Loucy (cell line): ENCODE data around the gene ANKRD1.

Experiments
- H2AFZ ChIP-seq: fragments of 200-600 bp; sonication (generic); 2 replicates; pipeline ENCODE4 v1.6.0; 2016; ENCODE audit warnings: antibody characterized with exemption, mild to moderate bottlenecking, low read length, moderate library complexity
- H3F3A ChIP-seq: fragments of 200-600 bp; 2 replicates; pipeline ENCODE4 v1.6.0; 2016; ENCODE audit warnings: antibody characterized with exemption, low read depth, mild to moderate bottlenecking
- H3K27me3 ChIP-seq: fragments of 200-600 bp; sonication (generic); 2 replicates; pipeline ENCODE4 v1.6.1; 2014; ENCODE audit warnings: low read length, mild to moderate bottlenecking; ENCODE audit not compliant: insufficient read depth, poor library complexity, severe bottlenecking
- H3K36me3 ChIP-seq: fragments of 200-600 bp; sonication (generic); 2 replicates; pipeline ENCODE4 v1.6.1; 2016; ENCODE audit warnings: low read length; ENCODE audit not compliant: insufficient read depth
- H3K4me1 ChIP-seq: fragments of 200-600 bp; sonication (generic); 2 replicates; pipeline ENCODE4 v1.5.1; 2014; ENCODE audit warnings: low read length, mild to moderate bottlenecking; ENCODE audit not compliant: insufficient read depth, poor library complexity, severe bottlenecking
- H3K4me2 ChIP-seq: fragments of 200-600 bp; sonication (generic); 2 replicates; pipeline ENCODE4 v1.6.0; 2014; ENCODE audit warnings: antibody characterized with exemption, low read length, low read depth, mild to moderate bottlenecking; ENCODE audit not compliant: poor library complexity, severe bottlenecking
- H3K4me3 ChIP-seq: fragments of 200-600 bp; sonication (generic); 2 replicates; pipeline ENCODE4 v1.5.1; 2014; ENCODE audit warnings: low read length, mild to moderate bottlenecking, mixed read lengths; ENCODE audit not compliant: poor library complexity, severe bottlenecking
- H3K79me2 ChIP-seq: fragments of 200-600 bp; sonication (generic); 2 replicates; pipeline ENCODE4 v1.6.1; 2014; ENCODE audit warnings: low read length; ENCODE audit not compliant: insufficient read depth
- H3K9ac ChIP-seq: fragments of 200-600 bp; sonication (generic); 2 replicates; pipeline ENCODE4 v1.6.0; 2014; ENCODE audit warnings: mild to moderate bottlenecking, low read depth, low read length, moderate library complexity; ENCODE audit not compliant: poor library complexity, severe bottlenecking
- H3K9me2 ChIP-seq: fragments of 200-600 bp; sonication (generic); replicated peaks from 2 replicates; pipeline ENCODE4 v1.6.1; 2016; ENCODE audit warnings: low read depth, low read length, mixed read lengths
- H3K9me3 ChIP-seq: fragments of 200-600 bp; sonication (generic); 2 replicates; pipeline ENCODE4 v1.6.1; 2014; ENCODE audit warnings: mild to moderate bottlenecking, antibody characterized with exemption, low read length, low read depth; ENCODE audit not compliant: insufficient read depth
- H4K20me1 ChIP-seq: fragments of 200-600 bp; sonication (generic); 2 replicates; pipeline ENCODE4 v1.6.0; 2014; ENCODE audit warnings: antibody characterized with exemption, low read length, mild to moderate bottlenecking; ENCODE audit not compliant: insufficient read depth, poor library complexity, severe bottlenecking
- CTCF ChIP-seq: fragments of 200-600 bp; sonication (generic); conservative IDR thresholded peaks from 2 replicates; pipeline ENCODE4 v1.5.1; 2014; ENCODE audit warnings: mild to moderate bottlenecking, antibody characterized with exemption, low read length
- EZH2phosphoT487 ChIP-seq: fragments of 200-600 bp; IDR thresholded peaks from 2 replicates; pipeline ENCODE4 v1.6.1; 2018; ENCODE audit warnings: antibody characterized with exemption, mild to moderate bottlenecking, moderate library complexity, borderline replicate concordance

The ANKRD1 gene

GRCh38 chr10:90914992-90915765 lies 5.7 kb downstream of the ANKRD1 start:
- no peaks in the 10 kb centered on the region for H3F3A ChIP-seq
- no peak overlapping the region for H3K4me3 ChIP-seq
- no peaks in the 10 kb centered on the region for H3K27me3 ChIP-seq
- H3K4me1 ChIP-seq: peaks cover 5% of the 10 kb centered on the region
- H3K4me2 ChIP-seq: no peak overlapping the region
- TF ChIP-seq CTCF: no peak
- no peak for TF ChIP-seq EZH2phosphoT487
- no peaks in the 10 kb centered on the region for H3K79me2 ChIP-seq
- H3K36me3 ChIP-seq: no peaks in the 10 kb centered on the region
- no peaks in the 10 kb centered on the region for H3K9me3 ChIP-seq
- H4K20me1 ChIP-seq: no peaks in the 10 kb centered on the region
- no peak overlapping the region for H2AFZ ChIP-seq
- H3K9me2 ChIP-seq: no peaks in the 10 kb centered on the region
- no peak overlapping the region for H3K9ac ChIP-seq

- peaks cover 5% of the 10 kb centered on the region for H3K4me1 ChIP-seq
- H3K4me2 ChIP-seq: no peak overlapping the region
- H3K9me3 ChIP-seq: no peaks in the 10 kb centered on the region
- TF ChIP-seq CTCF: no peak
- no peak for TF ChIP-seq EZH2phosphoT487
- H3K79me2 ChIP-seq: no peaks in the 10 kb centered on the region
- H3K9ac ChIP-seq: no peak overlapping the region
- no peaks in the 10 kb centered on the region for H3F3A ChIP-seq
- no peaks in the 10 kb centered on the region for H4K20me1 ChIP-seq
- no peak overlapping the region for H3K4me3 ChIP-seq
- H2AFZ ChIP-seq: no peak overlapping the region
- H3K9me2 ChIP-seq: no peaks in the 10 kb centered on the region
- no peaks in the 10 kb centered on the region for H3K27me3 ChIP-seq
- no peaks in the 10 kb centered on the region for H3K36me3 ChIP-seq
These were observed 7.0 kb downstream of the ANKRD1 start for GRCh38 chr10:90913774-90914420.

- Histone ChIP-seq H3K9me3 (no peaks in the 10 kb centered on the region), H4K20me1 (no peaks in the 10 kb centered on the region), H3K4me3 (no peak overlapping the region), H3F3A (no peaks in the 10 kb centered on the region), H3K36me3 (no peaks in the 10 kb centered on the region), H2AFZ (no peak overlapping the region), H3K27me3 (no peaks in the 10 kb centered on the region), H3K9me2 (no peaks in the 10 kb centered on the region), H3K4me1 (peaks cover 3% of the 10 kb centered on the region), H3K9ac (no peak overlapping the region), H3K4me2 (no peak overlapping the region), H3K79me2 (no peaks in the 10 kb centered on the region)
- TF ChIP-seq CTCF (no peak), EZH2phosphoT487 (no peak)
These were observed 7.9 kb downstream of the ANKRD1 start for GRCh38 chr10:90912854-90913479.
